H9 (cell line): ENCODE results near the gene NDUFS6. TPM values are rescaled to one million over a fixed set of nuclear protein-coding genes. Genes with fewer than 3 reads are reported as not detected.

Experiments
- DNase-seq: peaks from one replicate; pipeline ENCODE4 v3.0.0-alpha.2; 2017
- H2AFZ ChIP-seq: one replicate; pipeline ENCODE4 v1.6.1; 2013; ENCODE audit warnings: mild to moderate bottlenecking, low read length, control low read depth, moderate library complexity
- H2AK5ac ChIP-seq: 2 replicates; pipeline ENCODE4 v1.6.1; 2013; ENCODE audit warnings: low read length, control low read depth, mixed read lengths; ENCODE audit not compliant: insufficient read length
- H2BK120ac ChIP-seq: one replicate; pipeline ENCODE4 v1.6.1; 2013; ENCODE audit warnings: low read depth, mild to moderate bottlenecking, low read length, control low read depth, inconsistent platforms; ENCODE audit not compliant: poor library complexity, severe bottlenecking
- H2BK12ac ChIP-seq: 2 replicates; pipeline ENCODE4 v1.6.1; 2013; ENCODE audit warnings: low read length, control low read depth, mixed read lengths, low read depth; ENCODE audit not compliant: insufficient read length
- H2BK15ac ChIP-seq: 2 replicates; pipeline ENCODE4 v1.6.1; 2013; ENCODE audit warnings: low read depth, low read length, control low read depth
- H2BK20ac ChIP-seq: one replicate; pipeline ENCODE4 v1.6.1; 2013; ENCODE audit warnings: low read depth, mild to moderate bottlenecking, low read length, control low read depth, inconsistent platforms; ENCODE audit not compliant: poor library complexity, severe bottlenecking
- H2BK5ac ChIP-seq: 2 replicates; pipeline ENCODE4 v1.6.1; 2013; ENCODE audit warnings: low read length, control low read depth, mixed read lengths; ENCODE audit not compliant: insufficient read length
- H3K14ac ChIP-seq: 2 replicates; pipeline ENCODE4 v1.6.1; 2013; ENCODE audit warnings: low read length, control low read depth; ENCODE audit not compliant: insufficient read depth
- H3K18ac ChIP-seq: 2 replicates; pipeline ENCODE4 v1.6.1; 2013; ENCODE audit warnings: low read depth, mild to moderate bottlenecking, mixed read lengths, low read length, control low read depth; ENCODE audit not compliant: insufficient read length
- H3K23ac ChIP-seq: 2 replicates; pipeline ENCODE4 v1.6.1; 2013; ENCODE audit warnings: low read length, control low read depth, mixed read lengths, low read depth; ENCODE audit not compliant: insufficient read length
- H3K23me2 ChIP-seq: 2 replicates; pipeline ENCODE4 v1.6.1; 2013; ENCODE audit warnings: low read depth, mild to moderate bottlenecking, mixed read lengths, low read length, control low read depth; ENCODE audit not compliant: insufficient read length, poor library complexity, severe bottlenecking
- H3K27ac ChIP-seq: 2 replicates; pipeline ENCODE4 v1.5.1; 2013; ENCODE audit warnings: low read length, control low read depth, mixed read lengths, low read depth; ENCODE audit not compliant: insufficient read length
- H3K27me3 ChIP-seq: 2 replicates; pipeline ENCODE4 v1.6.1; 2013; ENCODE audit warnings: low read length, control low read depth, inconsistent platforms; ENCODE audit not compliant: insufficient read depth
- H3K4ac ChIP-seq: 2 replicates; pipeline ENCODE4 v1.6.1; 2013; ENCODE audit warnings: low read depth, mild to moderate bottlenecking, control low read depth, inconsistent platforms, low read length, moderate library complexity
- H3K4me1 ChIP-seq: 2 replicates; pipeline ENCODE4 v1.6.1; 2013; ENCODE audit warnings: low read length, control low read depth, inconsistent platforms; ENCODE audit not compliant: insufficient read depth
- H3K4me2 ChIP-seq: 2 replicates; pipeline ENCODE4 v1.6.1; 2013; ENCODE audit warnings: low read length, control low read depth, mixed read lengths; ENCODE audit not compliant: insufficient read length, insufficient read depth
- H3K56ac ChIP-seq: 2 replicates; pipeline ENCODE4 v1.6.1; 2013; ENCODE audit warnings: low read depth, mild to moderate bottlenecking, mixed read lengths, low read length, control low read depth; ENCODE audit not compliant: insufficient read length
- H3K79me1 ChIP-seq: 2 replicates; pipeline ENCODE4 v1.6.1; 2013; ENCODE audit warnings: low read depth, mild to moderate bottlenecking, moderate library complexity, low read length, control low read depth, inconsistent platforms; ENCODE audit not compliant: insufficient read depth, poor library complexity, severe bottlenecking
- H3K79me2 ChIP-seq: 2 replicates; pipeline ENCODE4 v1.6.1; 2013; ENCODE audit warnings: low read length, control low read depth, inconsistent platforms; ENCODE audit not compliant: insufficient read depth
- H3K9ac ChIP-seq: 2 replicates; pipeline ENCODE4 v1.6.1; 2013; ENCODE audit warnings: low read length, control low read depth, mixed read lengths; ENCODE audit not compliant: insufficient read length; ENCODE audit errors: extremely low read depth
- H3K9me3 ChIP-seq: one replicate; pipeline ENCODE4 v1.6.1; 2013; ENCODE audit warnings: low read depth, low read length, inconsistent platforms; ENCODE audit not compliant: control insufficient read depth
- H3T11ph ChIP-seq: one replicate; pipeline ENCODE4 v1.6.1; 2013; ENCODE audit warnings: mild to moderate bottlenecking, low read length, control low read depth, inconsistent platforms
- H4K20me1 ChIP-seq: one replicate; pipeline ENCODE4 v1.6.1; 2013; ENCODE audit not compliant: control insufficient read depth, insufficient read length, insufficient read depth
- H4K5ac ChIP-seq: 2 replicates; pipeline ENCODE4 v1.6.1; 2013; ENCODE audit warnings: low read depth, mild to moderate bottlenecking, mixed read lengths, low read length, control low read depth; ENCODE audit not compliant: insufficient read length
- H4K8ac ChIP-seq: replicated peaks from 2 replicates; pipeline ENCODE4 v1.6.1; 2013; ENCODE audit warnings: low read length, control low read depth, mixed read lengths, low read depth; ENCODE audit not compliant: insufficient read length
- H4K91ac ChIP-seq: 2 replicates; pipeline ENCODE4 v1.6.1; 2013; ENCODE audit warnings: low read depth, mild to moderate bottlenecking, moderate library complexity, mixed read lengths, low read length, control low read depth; ENCODE audit not compliant: insufficient read length
- H3K27ac Mint-ChIP-seq, 3 experiments: 2 replicates in 2 of 3; 3 replicates in 1 of 3; pipeline ENCODE4 v1.8.0; 2020 to 2021; ENCODE audit warnings: mixed read lengths in 3 of 3, mild to moderate bottlenecking in 1 of 3, moderate library complexity in 1 of 3
- H3K27me3 Mint-ChIP-seq: 2 replicates; pipeline ENCODE4 v1.8.0; 2021; ENCODE audit warnings: low read depth, mild to moderate bottlenecking, moderate library complexity, mixed read lengths
- H3K36me3 Mint-ChIP-seq, 3 experiments: 2 replicates in 2 of 3; 3 replicates in 1 of 3; pipeline ENCODE4 v1.8.0; 2020 to 2021; ENCODE audit warnings: low read depth in 3 of 3, mixed read lengths in 3 of 3; ENCODE audit not compliant: insufficient read depth in 1 of 3
- H3K4me1 Mint-ChIP-seq, 2 experiments: 2 replicates each; pipeline ENCODE4 v1.8.0; 2020; ENCODE audit warnings: mixed read lengths in 2 of 2
- H3K4me3 Mint-ChIP-seq, 2 experiments: 2 replicates in 1 of 2; 3 replicates in 1 of 2; pipeline ENCODE4 v1.8.0; 2020 to 2021; ENCODE audit warnings: mild to moderate bottlenecking in 2 of 2, mixed read lengths in 2 of 2, moderate library complexity in 1 of 2
- H3K9me3 Mint-ChIP-seq, 2 experiments: 2 replicates in 1 of 2; 3 replicates in 1 of 2; pipeline ENCODE4 v1.8.0; 2020; ENCODE audit warnings: mild to moderate bottlenecking in 2 of 2, mixed read lengths in 2 of 2, moderate library complexity in 1 of 2
- CTCF ChIP-seq: fragments of 200-600 bp; sonication (generic); conservative IDR thresholded peaks from 3 replicates; pipeline ENCODE4 v1.8.0; 2021; ENCODE audit warnings: antibody characterized with exemption, mild to moderate bottlenecking
- WGBS: extraction: QIAGEN DNeasy Blood & Tissue Kit; methylation state at CpG from one replicate; pipeline ENCODE4 v1.1.7; 2013; ENCODE audit warnings: missing lambda C conversion rate, low lambda C conversion rate, mixed read lengths; ENCODE audit not compliant: insufficient read length; ENCODE audit errors: extremely low coverage; 5-methylcytosine and 5-hydroxymethylcytosine counted together
- total RNA-seq: library from RNA; stranded (reverse); gene quantifications from 2 replicates; pipeline ENCODE4 v1.2.1, GENCODE V29; 2021

NDUFS6 gene
- total RNA-seq, 1 experiment from 2014 or later: 62.5 TPM

DNA sequence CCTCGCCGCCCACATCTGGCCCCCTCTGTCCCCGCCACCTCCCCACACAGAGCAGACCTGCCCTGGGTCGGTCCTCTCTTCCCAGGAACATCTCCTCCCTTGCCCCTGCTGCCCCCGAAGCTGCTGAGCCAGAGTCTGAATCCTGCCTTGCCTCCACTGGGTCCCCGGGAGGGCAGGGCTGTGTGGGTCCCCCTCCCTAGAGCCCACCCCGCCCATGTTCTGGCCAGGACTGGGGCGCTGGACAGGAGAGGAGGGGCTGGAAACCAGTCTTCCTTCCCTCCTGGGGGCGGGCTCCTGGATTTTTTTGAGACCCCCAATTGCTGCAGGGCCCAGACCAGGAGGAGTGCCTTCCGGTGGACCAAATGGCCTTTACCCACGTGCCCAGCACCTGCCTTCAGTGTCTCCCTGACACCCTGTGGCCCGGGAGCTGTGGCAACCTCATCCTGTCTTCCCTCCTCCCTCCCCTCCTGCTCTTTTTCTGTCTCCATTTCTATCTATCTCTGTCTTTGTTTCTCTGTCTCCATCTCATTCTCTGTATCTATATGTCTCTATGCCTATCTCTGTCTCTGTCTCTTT lies 13.6 kb upstream of the NDUFS6 start:
- Histone ChIP-seq H2BK5ac (no peak overlapping the region), H4K20me1 (no peaks in the 10 kb centered on the region), H4K5ac (no peak overlapping the region), H2AFZ (no peak overlapping the region), H4K8ac (no peak overlapping the region), H4K91ac (no peak overlapping the region), H3K9me3 (no peaks in the 10 kb centered on the region), H3K14ac (no peak overlapping the region), H3K9ac (no peak overlapping the region), H2BK120ac (no peak overlapping the region), H3T11ph (no peak overlapping the region), H3K4me1 (peaks cover 3% of the 10 kb centered on the region; the same call in 1 of the 2 replicates), H3K23ac (no peak overlapping the region), H2BK12ac (no peak overlapping the region), H2AK5ac (no peak overlapping the region), H3K18ac (no peak overlapping the region), H3K79me2 (no peaks in the 10 kb centered on the region), H3K27ac (no peak overlapping the region), H3K56ac (no peak overlapping the region), H3K4ac (no peak overlapping the region), H2BK20ac (no peak overlapping the region), H3K4me2 (no peak overlapping the region), H3K23me2 (peaks cover 2% of the 10 kb centered on the region), H2BK15ac (no peak overlapping the region), H3K27me3 (no peaks in the 10 kb centered on the region), H3K79me1 (no peaks in the 10 kb centered on the region)
- no peaks in the 10 kb centered on the region; a peak in 1 of 5 replicates for H3K9me3 Mint-ChIP-seq
- WGBS: no CpG with 5 or more reads among the region's 12 CpGs
- no peak for DNase-seq
- no peak overlapping the region for H3K4me3 Mint-ChIP-seq
- no peaks in the 10 kb centered on the region for H3K36me3 Mint-ChIP-seq
- H3K4me1 Mint-ChIP-seq: peaks cover 20 to 23% of the 10 kb centered on the region in 2 experiments
- no peak overlapping the region for H3K27ac Mint-ChIP-seq
- H3K27me3 Mint-ChIP-seq: no peaks in the 10 kb centered on the region; the same call in 1 of the 2 replicates
- TF ChIP-seq CTCF: no peak
